HG03469 (cell line): Measurements from ENCODE around the gene SNAI3.
"Not testable (repeated sequence)": the region's sequence is repeated elsewhere in the genome, so short reads cannot be mapped to it uniquely, and the experiment has no call there.

ENCODE experiments used
- ATAC-seq: cut with Tn5 transposase; IDR thresholded peaks from one replicate; pipeline ENCODE4 v1.9.1; 2021; ENCODE audit warnings: mild to moderate bottlenecking, moderate library complexity, moderate number of reproducible peaks; ENCODE audit not compliant: unreplicated experiment

SNAI3 gene

DNA sequence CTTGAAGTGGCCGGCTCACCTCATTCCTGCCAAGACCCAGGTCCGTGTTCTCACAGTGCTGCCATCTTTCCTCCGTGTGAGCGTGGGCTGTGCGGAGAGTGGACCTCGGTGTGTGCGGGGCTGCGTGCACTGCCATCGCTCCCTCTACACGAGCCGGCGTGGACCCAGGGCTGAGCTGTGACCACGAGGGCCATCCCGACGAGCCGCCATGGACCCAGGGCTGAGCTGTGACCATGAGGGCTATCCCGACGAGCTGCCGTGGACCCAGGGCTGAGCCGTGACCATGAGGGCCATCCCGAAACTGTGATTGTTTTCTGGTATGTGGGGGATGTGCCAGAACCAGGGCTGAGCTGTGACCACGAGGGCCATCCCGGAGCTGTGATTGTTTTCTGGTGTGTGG, 14.5 kb downstream of the SNAI3 start:
- no peak for ATAC-seq

GRCh38 chr16:88669980-88670379, 16.3 kb downstream of the SNAI3 start:
- ATAC-seq, result no peak

- not testable (repeated sequence) for ATAC-seq
Measured at GRCh38 chr16:88669493-88669892, 16.8 kb downstream of the SNAI3 start.

- no peak for ATAC-seq
Measured at GRCh38 chr16:88667461-88667860, 18.8 kb downstream of the SNAI3 start.

- no peak for ATAC-seq
Measured at GRCh38 chr16:88665570-88665969, 20.7 kb downstream of the SNAI3 start.

DNA sequence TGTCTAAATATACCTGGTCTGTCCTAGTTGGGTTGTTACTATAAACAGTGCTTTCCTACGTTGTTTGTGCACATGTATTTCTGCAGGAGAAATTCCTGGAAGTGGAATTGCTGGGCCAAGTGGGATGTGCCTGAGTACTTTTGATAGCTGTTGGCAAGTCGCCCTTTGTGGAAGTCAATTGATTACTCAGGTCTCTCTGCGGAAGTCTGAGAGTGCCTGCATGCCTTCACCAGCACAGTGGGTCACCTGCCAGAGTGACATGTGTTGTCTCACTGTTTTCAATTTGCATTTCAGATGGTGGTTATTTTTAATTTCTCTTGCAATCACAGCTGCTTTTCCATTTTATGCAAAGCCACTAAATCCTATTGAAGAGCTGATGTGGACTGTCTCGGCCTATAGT, 21.2 kb downstream of the SNAI3 start:
- no peak for ATAC-seq

DNA sequence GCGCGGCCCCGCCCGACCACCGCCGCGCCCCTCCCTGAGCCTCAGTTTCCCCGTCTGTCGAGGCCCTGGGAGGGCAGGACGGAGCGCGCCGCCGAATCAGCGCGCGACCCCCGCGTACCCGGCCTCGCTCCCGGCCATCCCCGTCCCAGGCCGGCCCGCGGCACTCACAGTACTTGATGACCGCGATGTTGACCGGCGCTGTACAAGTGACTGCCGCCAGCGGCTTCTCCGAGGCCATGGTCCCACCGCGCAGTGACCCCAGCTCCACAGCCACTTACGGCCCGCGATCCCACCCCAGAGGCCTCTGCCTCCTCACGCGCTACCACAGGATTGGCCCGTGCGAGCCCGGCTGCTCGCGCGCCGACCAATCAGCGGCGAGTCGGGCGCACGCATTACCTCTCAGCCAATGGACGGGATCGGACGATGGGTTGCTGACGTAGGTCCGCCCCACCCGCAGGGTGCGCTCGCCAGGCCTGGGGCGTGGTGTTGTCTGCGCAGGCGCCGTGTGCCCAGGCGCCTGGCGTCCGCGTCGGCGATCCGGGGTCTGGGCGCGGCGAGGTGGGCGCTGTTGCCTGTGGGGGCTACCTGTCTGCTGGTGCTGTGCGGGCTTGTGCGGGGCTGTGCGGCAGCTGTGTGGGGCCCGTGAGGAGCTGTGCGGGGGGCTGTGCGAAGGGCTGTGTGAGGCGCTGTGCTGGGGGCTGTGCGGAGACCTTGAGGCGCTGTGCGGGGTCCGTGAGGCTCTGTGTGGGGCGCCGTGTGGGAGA, 23.3 kb downstream of the SNAI3 start, which contains the start of gene MVD:
Gene MVD (minus strand): TSS at position 249 of the 764 bp plus-strand sequence. CDS start 11 bp downstream, at position 238.
- ATAC-seq, result peak; percentile 88

DNA sequence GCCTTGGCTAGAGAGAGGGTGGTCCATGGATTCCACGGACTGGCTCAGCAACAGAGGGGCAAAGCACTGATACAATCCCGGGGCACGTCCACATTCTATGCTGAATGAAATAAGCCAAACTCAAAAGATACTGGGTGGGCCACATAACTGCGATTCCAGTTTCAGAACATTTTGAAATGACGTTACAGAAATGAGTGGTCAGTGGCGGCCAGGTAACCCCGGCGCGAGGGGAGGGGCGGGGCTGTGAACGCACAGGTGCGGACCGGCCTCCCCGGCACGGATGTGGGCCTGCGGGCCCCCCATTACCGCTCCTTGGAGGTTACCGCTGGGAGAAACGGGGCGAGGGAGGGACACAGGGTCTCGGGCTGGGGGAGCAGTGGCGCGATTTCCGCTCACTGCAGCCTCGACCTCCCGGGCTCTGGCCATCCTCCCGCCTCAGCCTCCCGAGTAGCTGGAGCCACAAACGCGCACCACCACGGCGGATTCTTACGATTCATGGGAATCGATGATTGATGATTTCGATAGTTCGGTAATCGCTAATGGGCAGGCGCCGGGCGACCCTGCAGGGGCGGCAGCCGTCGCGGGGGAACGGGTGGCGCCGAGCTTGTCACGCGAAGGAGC, 24.0 kb downstream of the SNAI3 start:
- no peak for ATAC-seq

- ATAC-seq, result no peak
Measured at GRCh38 chr16:88661468-88661867, 24.8 kb downstream of the SNAI3 start.

DNA sequence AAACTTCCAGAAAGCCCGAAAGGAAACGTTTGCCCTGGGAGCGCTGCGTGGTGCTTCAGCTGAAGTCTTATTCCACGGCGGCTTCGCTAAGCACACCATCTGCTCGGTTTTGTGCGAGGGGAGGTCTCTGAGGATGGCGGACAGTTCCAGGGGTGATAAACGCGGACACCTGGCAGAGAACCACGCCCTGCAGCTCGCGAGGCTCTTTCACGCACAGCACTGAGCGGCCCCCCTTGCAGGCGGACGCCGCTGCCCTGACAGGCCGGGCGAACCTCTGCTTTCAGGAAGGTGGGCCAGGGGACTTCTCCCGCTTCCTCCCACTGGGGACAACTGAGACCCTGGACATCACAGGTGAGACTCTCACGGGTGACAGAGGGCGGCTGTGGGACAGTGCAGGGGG, 27.1 kb downstream of the SNAI3 start:
- no peak for ATAC-seq

DNA sequence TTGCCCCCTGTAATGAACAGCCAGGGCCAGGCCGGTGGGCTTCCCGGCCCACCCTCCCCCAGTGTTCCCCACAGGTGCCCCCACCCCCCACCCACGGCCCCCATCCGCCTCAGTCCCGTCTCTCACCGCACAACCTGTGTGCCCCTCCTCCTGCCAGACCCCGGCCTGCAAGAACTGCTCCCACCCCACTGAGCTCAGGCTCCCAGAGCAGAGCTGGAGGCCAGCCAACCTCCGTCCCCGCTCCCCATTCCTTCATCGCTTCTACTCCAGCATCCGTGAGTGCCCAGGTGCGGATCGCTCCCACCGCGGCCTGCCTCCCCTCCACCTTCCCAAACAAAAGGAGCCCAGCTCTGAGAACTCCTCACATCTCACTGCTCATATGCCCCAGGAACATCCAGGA, 27.6 kb downstream of the SNAI3 start:
- no peak for ATAC-seq

- no peak for ATAC-seq
Measured at GRCh38 chr16:88657371-88657770, 28.9 kb downstream of the SNAI3 start.

DNA sequence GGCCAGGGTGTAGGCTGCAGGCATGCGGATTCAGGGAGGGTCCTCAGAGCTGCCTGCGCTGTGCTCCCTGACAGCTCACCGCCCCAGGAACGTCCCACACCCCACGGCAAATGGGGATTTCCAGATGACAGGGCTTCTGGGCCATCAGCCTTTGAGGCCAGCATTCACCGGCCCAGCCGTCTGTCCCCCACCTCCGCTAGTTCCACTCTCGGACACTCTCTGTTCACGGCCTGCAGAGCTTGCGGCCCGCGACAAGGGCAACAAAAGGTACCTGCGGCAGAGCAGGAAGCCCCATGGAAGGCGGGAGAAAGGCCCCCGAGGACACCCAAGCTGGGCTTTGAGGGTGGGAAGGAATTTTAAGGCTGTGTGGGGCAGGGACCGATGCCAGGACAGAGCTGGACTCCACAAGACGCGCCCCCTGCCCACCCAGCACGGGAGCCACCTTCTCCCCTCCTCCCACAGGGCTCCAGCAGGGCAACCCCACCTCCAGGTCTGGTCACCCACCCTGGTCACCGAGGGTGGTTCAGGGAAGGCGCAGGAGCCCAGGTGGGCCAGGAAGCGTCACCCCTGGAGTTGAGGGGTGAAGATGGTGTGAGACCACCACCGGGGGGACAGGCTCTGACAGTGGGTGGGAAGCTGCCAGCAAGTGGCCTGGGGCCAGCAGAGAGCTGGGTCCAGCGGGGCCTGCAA, 29.9 kb downstream of the SNAI3 start:
- ATAC-seq, result no peak

DNA sequence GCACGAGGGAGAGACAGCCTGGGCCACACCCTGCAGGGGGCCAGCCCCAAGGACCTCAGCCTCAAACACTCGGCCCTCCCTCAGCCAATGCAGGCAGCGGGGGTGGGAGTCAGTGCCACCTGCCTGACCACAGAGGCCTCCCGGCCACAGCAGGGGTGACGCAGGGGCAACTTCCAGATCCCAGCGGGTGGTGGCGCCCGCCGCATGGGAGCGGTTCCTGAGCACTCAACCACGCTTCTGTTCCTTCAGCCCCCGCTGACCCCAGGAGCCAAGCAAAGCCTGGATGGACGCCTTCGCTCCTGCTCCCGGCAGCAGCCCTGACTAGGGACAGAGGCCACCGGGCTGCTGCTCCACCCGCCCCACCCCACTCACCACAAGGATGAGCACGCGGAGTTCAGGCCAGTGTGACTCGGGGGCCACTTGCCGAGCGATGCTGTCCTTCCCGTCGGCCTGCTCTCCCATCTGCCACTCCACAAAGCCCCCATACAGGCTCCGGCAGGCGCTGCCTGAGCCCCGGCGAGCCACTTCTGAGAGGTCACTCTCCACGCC, 30.5 kb downstream of the SNAI3 start:
- ATAC-seq, result no peak

DNA sequence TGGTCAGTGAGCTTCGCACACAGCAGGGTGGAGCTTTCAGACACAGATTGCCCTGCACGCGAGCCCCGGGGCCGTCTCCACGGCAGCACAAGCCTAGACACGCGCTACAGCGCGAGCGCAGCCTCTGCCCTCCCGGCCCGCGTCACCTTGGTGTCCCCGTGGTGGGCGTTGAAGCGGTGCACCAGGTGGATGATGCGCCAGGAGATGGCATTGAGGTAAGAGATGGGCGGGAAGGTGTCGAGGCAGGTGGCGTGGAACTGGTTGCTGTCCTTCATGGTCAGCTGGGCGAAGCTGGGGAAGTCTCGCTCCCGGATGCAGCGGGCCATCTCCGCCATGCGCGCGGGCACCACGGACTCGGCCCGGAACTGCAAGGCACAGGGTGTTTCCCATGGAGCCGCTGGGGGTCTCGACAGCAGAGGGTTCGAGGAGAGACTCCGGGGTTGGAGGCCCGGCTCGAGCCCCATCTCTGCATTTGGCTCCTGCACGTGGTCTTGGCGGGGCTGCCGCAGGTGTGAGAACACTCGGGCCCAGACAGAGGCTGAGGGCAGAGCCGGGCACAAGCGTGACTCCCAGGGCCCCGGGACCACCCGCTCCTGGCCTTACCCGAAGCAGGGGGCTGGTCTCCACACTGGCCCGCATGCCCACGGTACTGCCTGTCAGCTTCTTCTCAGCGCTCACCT, 31.1 kb downstream of the SNAI3 start:
- ATAC-seq, result no peak

GRCh38 chr16:88654363-88655052, 31.8 kb downstream of the SNAI3 start:
- ATAC-seq, result no peak

- no peak for ATAC-seq
Measured at GRCh38 chr16:88653596-88654362, 32.5 kb downstream of the SNAI3 start.

- no peak for ATAC-seq
Measured at GRCh38 chr16:88653101-88653500, 33.2 kb downstream of the SNAI3 start.

- no peak for ATAC-seq
Measured at GRCh38 chr16:88652762-88653063, 33.6 kb downstream of the SNAI3 start.
